DMS 273 treated with DMSO at 0.1 percent for 48 hours (cell line): ENCODE results near the gene COL23A1.

ENCODE experiments used
- DNase-seq: peaks from one replicate; lab custom pipeline; 2025; lab: John Stamatoyannopoulos, UW

The COL23A1 gene

DNA sequence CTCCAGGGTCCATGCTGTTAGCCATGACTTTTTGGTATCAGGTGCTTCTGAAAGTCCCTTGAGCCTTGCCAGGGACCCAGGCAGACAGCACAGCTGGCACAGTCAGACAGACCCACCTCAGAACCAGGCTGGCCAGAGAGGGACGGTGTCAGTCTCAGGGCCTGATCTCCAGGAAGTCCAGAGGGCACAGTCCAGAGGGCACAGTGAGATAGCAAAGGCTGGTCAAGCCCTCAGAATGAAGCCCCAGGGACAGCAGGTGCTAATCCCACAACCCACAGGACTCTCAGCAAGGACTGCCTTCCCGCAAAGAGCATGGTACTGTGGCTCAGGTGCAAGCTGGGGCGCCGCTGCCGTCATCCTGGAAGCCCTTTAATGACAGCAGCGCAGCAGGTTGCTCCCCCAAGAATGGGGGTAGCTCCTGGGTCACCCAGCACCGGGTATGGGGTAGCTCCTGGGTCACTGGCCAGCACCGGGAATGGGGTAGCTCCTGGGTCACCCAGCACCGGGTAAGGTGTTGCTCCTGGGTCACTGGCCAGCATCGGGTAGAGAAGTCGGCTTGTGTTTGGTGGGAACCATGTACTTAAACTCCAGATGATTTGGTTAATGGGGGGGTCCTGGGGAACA is 252.0 kb downstream of the COL23A1 start:
- DNase-seq = no peak

DNA sequence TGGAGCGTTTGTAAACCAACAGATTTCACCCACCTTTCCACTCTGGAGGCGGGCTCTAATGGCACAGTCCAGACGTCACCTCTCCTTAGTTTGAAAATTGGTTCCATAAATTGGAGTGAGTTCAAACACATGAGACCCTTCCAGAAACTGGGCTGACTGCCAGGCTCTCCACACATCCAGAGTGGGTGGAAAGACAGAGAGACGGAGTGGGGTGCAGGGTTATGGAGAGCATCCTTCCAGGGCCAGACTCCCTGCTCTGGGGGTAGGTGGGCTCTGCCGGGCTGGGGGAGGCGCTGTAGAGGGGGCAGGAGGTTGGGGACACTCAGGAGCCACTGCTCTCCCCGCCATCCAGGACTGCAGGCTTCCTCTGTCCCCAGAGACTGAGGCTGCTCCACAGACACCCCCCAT is 252.9 kb downstream of the COL23A1 start:
- DNase-seq = no peak

DNA sequence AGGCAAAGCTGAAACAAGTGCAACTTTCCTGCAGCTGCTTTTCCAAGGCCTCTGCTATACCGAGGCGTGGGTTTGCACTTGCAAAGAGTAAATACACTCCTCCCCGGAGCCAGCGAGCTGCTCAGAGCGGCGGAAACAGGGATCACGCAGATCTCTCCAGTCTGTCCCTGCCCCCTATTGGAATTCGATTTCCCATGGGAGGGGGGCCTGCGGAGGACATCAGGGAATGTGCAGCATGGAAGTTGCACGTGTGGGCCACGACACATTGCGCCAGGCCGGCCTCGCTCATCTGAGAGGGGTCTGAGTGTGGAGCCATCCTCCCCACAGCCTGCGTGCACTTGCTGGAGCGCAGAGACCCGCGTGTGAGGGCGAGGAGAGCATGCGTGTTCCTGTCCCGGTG is 253.3 kb downstream of the COL23A1 start:
- no peak for DNase-seq

DNA sequence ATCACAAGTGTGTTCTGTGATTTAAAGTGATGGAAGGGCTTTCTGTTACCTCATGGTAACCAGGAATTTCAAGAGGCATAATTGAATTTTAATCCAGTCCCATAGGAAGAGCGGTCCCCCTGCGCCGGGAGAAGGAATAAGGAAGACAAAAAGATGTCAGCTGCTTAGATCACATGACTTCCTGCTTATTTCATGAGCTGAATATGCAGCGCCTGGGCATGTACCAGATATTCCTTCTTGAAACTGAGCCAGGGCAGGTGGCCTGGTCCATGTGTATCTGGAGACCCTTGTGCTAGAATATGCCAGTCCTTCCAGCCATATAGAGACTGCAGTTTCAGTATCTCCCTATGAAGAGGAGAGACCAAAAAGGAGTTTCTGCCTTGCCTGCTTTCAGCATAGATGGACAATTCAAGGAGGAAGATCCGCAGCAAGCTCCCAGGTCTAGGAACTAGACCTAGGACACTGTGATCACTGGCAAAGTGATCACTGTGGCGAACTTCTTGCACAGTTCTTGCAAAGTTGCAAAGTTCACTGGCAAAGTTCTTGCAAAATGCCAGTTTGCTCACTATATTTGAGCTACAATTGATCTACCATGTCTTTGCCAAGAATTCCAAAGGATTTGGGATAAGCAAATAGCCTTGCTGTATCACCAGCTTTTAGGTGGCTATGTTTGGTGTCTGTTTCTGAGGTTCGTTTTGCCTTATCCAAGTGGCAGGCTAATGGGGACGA is 254.7 kb downstream of the COL23A1 start:
- no peak for DNase-seq

DNA sequence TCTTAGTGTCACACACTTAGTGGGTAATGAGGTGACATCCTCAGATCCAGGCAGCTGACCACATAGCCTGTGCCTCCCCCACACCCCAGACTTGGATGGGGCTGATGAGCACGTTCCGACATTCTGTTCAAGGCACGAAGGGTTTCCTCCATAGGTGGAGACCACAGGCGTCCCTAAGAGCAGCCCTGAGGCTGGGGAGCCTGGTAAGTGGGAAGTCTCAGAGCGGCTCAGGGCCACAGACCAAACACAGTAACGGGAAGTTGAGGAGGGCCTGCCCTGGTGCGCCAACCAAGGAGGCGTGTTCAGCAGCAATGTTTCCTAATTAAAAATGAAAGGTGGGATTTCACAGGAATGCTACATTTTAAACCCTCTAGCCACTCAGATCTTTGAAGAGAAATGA is 255.3 kb downstream of the COL23A1 start:
- DNase-seq = no peak

DNA sequence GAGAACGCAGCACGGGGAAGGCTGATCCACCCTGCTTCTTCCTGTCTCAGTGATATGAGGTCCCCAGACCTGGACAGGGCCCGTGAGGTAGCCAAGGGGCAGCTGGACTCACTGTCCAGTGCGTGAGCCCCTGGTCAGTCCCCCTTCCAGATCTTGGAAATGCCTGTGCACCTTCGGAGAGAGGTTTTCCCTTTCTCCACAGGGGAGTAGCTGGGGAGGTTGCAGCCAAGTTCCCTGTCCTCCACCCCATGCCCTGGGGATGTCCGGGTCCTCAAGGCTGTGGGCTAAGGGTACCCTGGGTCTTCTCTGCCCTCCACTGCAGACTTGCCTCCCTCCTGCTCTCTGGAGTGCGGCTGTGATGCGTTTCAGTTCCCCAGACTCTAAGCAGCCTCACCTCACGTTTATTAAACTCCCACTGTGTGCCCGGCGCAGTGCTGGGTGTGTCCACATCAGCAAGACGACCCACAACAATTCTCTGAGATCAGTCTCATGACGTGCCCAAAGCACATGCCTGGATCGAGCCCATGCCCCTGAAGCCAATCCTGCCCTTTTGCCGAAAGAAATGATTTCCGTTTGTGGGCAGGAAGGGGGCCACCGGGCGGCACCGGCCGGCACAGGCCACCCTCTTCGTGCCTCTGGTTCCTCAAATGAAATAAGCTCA is 256.2 kb downstream of the COL23A1 start:
- DNase-seq = no peak

DNA sequence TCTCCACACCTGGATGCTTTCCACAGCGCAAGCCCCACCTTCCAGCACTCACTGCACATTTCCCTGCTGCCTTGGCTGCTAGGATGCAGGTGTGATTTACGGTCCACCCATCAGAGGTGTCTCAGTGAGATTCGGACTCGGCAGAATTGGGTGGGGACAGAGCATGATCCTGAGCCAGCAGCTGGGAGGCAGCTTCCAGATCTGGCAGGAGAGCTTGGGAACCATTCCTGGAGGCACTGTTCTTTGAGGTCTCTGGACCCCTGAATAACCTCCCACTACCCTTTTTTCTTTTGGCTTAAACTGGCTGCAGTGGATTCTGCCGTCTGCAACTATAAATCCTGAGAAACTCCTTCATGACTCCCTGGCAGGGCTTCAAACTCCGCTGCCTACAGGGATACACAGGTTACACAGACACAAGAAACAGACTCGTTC is 258.0 kb downstream of the COL23A1 start:
- DNase-seq = no peak

DNA sequence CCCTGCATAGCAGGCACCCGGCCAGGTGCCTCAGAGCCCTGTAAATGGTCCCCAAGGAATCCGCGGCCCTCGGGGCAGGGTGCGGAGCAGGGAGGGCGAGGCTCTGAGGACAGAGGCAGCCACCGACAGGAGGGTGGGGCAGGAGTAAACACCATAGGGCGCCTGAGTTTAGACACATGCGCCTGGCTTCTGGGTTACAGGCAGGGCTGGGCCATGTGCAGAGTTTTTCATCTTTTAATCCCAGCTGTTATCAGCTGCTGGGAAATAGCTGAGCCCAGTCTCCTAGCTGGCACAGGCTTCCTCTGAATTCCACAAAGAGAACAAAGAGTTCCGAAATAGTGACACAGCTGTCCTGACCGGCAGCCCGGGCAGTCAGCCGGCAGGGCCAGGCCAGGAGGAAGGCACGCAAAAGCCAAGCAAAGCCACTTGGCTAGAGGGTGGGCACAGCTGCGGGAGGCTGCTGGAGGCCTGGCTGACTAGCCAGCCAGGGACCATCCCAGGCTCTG is 258.6 kb downstream of the COL23A1 start:
- DNase-seq = no peak

DNA sequence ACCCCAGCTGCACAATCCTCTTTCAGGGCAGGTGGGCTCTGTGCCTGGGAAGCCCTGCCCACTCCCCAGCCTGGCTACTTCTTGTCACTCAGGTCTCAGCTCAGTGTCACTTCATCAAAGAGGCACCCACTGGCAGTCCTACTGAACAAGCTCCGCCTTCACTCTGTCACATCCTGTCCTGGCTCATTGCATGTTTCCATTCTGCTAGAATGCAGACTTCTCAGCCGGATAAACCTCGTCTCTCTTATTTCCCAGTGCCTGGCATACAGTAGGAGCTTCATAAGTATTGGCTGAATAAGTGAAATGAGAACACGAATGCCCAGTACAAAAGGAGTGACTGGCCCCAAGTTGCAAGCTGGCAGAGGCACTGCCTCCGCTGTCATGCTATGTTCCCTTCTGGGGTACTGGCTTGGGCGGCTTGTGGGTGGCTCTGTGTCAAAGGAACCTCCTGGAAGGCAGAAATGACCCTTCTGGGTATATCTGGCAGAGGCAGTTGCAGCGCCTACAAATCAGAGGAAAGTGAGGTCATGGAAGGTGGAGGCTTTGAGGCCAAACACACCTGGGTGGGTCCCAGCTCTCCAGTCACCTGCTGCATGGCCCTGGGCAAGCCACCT is 259.3 kb downstream of the COL23A1 start:
- DNase-seq = no peak

DNA sequence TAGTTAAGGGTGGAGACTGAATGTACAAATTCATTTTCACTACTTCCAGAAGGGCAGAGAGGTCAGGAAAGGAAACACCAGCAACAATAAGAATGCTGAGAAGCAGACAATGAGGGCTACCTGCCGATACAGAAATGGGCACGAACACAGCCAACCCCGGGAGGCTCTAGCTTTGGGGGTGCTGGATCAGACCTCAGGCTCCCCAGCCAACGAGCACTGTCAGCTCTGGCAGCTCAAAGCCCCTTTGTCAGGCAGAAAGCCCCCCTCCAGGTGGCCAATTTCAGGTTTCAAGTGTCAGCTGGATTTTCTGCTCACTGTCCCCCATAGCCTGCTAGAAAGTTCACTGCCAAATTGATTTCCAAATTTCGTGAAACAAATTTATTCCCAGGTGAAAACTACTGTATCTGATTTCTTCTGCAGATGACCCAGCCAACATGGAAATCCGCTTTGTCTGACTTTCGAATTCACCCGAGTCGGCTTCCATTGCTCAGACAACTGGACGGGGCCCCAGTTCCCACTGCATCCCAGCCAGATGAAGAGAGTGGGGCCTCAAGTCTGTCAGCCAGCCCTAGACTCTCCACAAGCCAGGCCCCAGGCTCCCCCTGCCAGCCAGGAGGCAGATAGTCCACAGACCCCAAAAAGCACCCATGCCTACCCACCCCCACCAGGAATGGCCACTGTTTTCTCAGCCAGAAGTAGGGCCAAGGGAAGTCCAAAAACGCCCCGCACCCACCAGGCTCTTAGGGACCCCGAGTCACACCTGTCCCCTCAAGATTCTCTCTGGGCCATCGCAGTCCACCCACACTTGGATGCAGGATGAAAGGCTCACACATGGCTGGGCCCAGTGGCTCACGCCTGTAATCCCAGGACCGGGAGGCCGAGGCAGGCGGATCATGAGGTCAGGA is 261.1 kb downstream of the COL23A1 start:
- DNase-seq = no peak

DNA sequence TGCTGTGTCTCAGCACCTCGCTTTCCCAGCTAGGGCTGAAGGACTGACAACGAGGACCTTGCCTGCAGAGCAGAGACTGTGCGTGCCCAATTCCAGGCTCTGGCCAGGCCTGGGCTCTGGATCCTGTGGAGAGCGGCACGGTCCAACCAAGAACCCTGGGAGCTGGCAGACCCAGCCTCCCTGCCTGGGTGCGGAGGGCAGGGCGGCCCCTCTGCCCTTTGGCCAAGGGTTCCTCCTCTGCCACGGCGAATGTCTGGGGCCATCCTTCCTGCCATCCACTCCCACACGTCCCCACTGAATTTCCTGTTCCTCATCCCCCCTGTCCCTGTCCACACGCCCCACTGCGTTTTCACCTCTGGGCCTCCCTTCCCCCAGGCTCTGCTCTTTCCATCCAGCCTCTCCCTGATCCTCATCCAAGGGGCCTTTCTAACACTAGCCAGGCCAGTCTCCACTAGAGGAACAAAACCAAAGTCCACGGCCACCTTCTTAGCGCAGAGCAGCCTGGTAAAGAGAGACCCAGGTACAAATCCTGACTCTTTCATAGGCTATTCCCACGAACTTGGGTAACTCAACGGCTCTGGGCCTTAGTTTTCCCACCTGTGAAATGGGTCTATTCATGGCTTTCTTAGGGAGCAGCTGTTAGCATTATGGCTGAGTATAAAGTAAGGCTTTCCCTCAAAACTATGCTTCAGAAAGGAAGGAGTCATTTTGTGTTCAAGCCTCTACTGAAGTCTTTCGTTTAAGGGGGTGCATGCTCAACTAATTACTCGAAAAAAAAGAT is 262.1 kb downstream of the COL23A1 start:
- no peak for DNase-seq

DNA sequence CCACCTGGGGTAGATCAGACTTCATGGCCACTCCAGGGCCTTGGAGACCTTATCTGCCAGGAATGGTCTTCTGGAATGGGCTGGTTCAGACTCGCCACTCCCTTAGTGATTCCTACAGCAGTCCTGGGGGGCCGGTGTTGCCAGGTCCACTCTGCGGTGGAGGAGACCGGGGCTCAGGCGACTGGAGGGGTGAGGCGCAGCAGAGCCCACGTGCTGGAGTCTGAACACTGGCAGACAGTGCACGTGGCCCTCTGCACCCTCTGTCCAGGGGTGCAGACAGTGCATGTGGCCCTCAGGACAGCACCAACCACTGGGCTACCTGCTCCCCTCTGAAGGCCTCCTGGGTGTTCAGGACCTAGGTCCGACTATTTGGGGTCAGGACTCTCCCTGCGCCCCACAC is 262.7 kb downstream of the COL23A1 start:
- no peak for DNase-seq

DNA sequence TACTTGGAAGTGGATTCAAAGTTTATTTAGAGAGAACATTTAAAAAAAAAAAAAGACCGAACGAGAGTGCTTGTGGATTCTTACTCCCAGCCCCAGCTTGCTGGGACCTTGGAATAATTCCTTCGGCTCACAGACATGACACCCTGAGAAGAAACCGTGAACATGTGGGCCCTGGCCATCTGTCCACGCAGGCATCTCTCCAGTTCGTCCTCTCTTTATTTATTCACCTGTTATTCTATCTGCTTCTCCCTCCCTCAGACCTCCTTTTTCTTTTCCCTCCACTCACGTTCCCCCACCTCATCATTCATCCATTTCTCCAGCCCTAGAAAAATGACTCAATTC is 263.8 kb downstream of the COL23A1 start:
- no peak for DNase-seq

DNA sequence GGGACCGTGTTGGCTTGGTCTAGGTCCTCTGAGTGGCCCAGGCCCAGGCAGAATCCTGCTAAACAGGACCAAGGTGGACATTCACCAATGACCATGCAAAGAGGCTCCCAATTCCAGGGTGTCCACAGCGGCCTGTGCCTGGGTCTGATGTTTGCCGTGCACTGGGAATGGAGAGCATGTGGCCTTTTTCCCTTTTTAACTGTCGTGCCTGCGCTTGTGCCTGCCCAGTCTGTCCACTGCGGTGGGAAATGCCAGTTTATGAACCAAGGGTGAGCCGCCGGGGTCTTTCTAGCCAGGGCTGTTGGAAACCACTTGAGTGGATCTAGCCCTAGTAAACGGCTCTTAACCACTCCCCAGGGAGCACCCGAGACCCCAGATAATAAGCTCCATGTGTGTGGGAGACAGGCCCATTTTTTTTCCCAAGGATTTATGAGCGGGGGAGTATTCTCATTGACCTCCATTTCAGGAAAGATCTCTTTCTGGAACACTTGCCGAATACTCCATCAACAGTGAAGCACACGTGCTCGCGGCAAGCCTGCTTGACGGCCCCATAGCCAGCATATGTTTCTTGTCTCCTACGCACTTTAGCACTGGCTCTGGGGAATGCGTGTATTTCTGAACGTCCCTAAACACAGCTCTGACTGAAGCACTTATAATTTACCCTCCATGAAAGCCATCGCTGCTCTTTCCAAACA is 264.4 kb downstream of the COL23A1 start:
- no peak for DNase-seq

DNA sequence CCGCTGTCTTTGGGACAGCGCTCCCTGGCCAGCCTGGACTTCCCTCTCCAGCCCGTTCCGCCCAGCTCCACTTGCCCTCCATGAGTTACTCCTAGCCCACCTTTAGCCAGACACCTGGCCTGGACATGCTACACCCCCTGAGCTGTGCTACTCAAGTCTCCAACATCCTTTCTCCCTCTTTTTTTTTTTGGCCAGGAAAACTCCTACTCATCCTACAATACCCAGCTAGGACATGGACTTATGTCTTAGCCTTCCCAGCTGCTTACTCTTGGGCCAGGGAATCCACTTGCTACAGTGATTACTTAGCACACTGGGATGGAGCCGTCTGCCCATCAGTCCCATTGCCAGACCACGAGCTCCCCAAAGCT is 264.9 kb downstream of the COL23A1 start:
- no peak for DNase-seq

DNA sequence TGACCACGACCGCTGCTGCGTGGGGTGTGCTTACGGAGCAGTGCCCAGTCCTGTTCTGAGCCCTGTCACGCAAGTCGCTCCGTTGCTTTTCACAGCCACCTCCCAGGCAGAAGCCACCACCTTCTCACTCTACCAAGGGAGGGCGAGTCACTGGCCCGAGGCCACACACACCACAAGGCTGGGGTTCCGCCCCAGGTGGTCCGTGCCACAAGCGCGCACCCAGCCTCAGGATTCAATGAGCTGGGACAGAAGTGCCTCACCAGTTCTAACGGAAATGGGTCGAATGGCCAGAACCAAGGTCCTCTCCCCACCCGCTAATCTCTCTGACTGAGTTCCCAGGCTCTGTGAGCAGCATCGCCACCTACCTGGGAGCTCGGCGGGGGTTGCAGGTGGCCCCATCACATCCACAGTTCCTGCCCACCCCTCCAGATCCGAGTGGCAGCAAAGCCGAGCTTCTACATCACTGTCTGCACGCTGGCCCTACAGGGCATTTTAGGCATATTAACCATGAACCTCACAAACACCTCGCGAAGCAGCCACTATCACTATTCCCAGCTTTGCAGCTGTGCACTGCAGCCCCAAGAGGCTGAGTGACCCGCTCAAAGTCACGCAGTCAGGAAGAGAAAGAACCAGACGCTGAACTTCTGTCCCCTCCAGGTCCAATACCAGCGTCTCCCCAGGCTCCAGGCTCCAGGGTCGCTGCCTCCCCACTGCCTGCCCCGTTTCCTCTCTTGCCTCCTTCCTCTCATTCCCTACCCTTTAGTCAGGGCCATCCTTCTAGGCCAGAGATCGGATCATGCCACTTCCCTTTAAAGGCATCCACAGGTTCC is 265.5 kb downstream of the COL23A1 start:
- DNase-seq = no peak

DNA sequence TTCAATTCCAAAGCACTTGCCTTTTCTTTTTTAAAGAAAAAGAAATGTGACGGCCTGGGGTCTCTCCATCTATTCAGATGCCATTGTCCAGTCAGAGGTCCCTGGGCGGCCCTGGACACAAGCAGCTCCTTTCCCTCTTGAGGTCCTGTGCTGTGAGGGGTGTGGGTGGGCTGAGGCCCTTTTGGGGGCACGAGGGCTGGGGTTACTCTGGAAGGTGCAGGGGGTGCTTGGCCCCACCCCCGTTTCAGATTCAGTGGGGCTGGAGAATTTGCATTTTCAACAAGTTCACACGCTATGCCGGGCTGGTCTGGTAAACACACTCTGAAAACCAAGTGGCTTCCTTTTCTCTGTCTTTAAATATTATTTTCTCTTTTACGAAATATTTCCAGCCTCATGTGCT is 266.2 kb downstream of the COL23A1 start:
- DNase-seq = no peak

DNA sequence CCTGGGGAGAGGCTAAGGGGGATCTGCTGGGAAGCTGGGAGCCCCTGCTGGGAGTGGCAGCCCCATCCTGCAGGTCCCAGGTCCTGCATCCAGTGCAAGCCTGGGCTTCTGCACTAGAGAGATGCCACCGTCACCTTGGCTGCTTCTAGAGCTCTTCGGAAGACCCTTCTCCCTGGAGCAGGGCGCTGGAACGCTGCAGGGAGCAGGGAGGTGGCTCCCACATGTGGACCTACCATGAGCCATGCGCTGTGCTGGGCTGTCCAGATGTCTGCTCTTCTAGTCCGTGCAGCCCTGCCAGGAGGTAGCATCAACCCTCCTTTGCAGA is 266.7 kb downstream of the COL23A1 start:
- no peak for DNase-seq

DNA sequence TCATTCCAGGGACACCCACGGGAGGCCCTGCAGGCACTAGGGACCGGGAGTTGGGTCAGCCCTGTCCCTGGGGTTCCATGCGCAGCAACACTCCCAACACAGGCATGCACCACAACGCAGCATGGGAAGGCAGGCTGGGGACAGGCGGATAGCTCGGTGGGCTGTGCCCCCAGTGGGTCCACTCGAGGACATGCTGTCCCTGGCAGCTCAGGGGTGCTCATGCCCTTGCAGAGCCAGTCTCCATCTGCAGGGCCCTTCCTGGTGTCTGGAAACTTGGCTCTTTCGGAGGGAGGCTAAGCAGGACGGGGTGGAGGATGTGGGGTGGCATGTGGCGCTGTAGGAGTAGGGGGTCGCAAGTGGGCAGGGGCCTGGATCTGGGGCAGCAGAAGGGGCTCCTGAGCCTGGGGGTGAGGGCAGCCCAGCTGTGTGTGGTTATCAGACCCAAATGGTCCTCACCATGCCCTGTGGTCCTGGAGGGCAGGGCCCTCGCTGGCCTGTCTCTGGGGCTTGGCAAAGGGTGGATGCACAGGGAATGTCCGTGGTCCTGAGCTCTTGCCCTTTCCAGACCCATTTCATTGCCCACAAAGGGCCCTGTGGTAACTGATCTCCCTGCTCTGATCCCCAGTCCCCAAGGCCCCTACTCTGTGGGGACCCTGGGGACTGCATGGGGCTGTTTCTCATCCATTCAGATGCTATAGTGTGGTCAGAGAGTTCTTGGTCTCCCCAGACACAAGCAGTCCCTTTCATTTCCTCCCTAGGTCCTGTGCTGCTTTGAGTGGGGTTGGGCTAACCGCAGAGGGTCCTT is 267.3 kb downstream of the COL23A1 start:
- DNase-seq = no peak
